Endothelial cell of umbilical vein (primary cell): ENCODE data around the gene NUP62CL. TPM values are rescaled to one million over a fixed set of nuclear protein-coding genes. Genes with fewer than 3 reads are reported as not detected.

Experiments
- BruUV-seq: library from RNA; stranded (reverse); fragments of 400-500 nt; replicated peaks from 2 replicates; lab custom pipeline; 2021; lab: Mats Ljungman, UMichigan
- CTCF ChIA-PET: fragments of 300-600, 350-600 bp; sonication (Branson Sonifier 250); formaldehyde crosslinking; loops from one replicate; lab custom pipeline; 2021; ENCODE audit warnings: antibody characterized with exemption, inconsistent platforms; lab: Charles Lee
- POLR2A ChIA-PET: fragments of 300-600, 350-600 bp; sonication (Branson Sonifier 250); formaldehyde crosslinking; loops from one replicate; lab custom pipeline; 2021; ENCODE audit warnings: antibody characterized with exemption, inconsistent platforms; lab: Charles Lee
- DNase-seq: peaks from one replicate; pipeline ENCODE4 v3.0.0-alpha.2; 2011; ENCODE audit warnings: low read depth, low spot score
- FAIRE-seq: peaks from 2 replicates; lab custom pipeline; 2011; peaks lifted over from hg19 to GRCh38; lab: Jason Lieb, UNC
- H2AFZ ChIP-seq: 2 replicates; pipeline ENCODE4 v1.6.0; 2012; ENCODE audit warnings: low read depth, low read length, control low read depth, inconsistent platforms
- H3K27ac ChIP-seq: 2 replicates; pipeline ENCODE4 v1.5.1; 2011; ENCODE audit warnings: low read depth, mild to moderate bottlenecking, control low read depth, low read length, moderate library complexity; ENCODE audit not compliant: insufficient read depth
- H3K27me3 ChIP-seq, 2 experiments: 2 replicates each; pipeline versions ENCODE4 v1.6.0 to v1.6.1; 2011; ENCODE audit warnings: low read length in 2 of 2, mixed read lengths in 1 of 2; ENCODE audit not compliant: control insufficient read depth in 2 of 2, insufficient read depth in 2 of 2
- H3K36me3 ChIP-seq, 2 experiments: 2 replicates in 1 of 2; 3 replicates in 1 of 2; pipeline ENCODE4 v1.5.1; 2011; ENCODE audit warnings: low read length in 2 of 2, mild to moderate bottlenecking in 1 of 2, moderate library complexity in 1 of 2; ENCODE audit not compliant: control insufficient read depth in 2 of 2, insufficient read depth in 2 of 2; ENCODE audit errors: extremely low read depth in 1 of 2
- H3K4me1 ChIP-seq: 3 replicates; pipeline ENCODE4 v1.5.1; 2011; ENCODE audit warnings: mild to moderate bottlenecking, low read length; ENCODE audit not compliant: control insufficient read depth, insufficient read depth; ENCODE audit errors: extremely low read depth
- H3K4me2 ChIP-seq: 2 replicates; pipeline ENCODE4 v1.6.1; 2011; ENCODE audit warnings: low read length, control low read depth, mixed read lengths; ENCODE audit not compliant: insufficient read depth
- H3K4me3 ChIP-seq, 3 experiments: fragments of 200-600 bp in 1 of 3; sonication (generic), shearing (Covaris generic) in 1 of 3; replicated peaks in 1 of 3; 2 replicates each; pipeline ENCODE4 v1.5.1; 2011 to 2016; ENCODE audit warnings: control low read depth in 3 of 3, low read length in 3 of 3, mild to moderate bottlenecking in 2 of 3, inconsistent platforms in 1 of 3, low read depth in 1 of 3, moderate library complexity in 1 of 3; ENCODE audit not compliant: insufficient read depth in 1 of 3
- H3K79me2 ChIP-seq: 2 replicates; pipeline ENCODE4 v1.6.0; 2012; ENCODE audit warnings: low read length, inconsistent platforms; ENCODE audit not compliant: control insufficient read depth, insufficient read depth
- H3K9ac ChIP-seq: replicated peaks from 2 replicates; pipeline ENCODE3; 2011; ENCODE audit warnings: low read length, control low read depth; ENCODE audit not compliant: insufficient read depth; ENCODE audit errors: extremely low read depth
- H3K9me1 ChIP-seq: replicated peaks from 3 replicates; pipeline ENCODE4 v1.6.0; 2011; ENCODE audit warnings: mild to moderate bottlenecking, low read length; ENCODE audit not compliant: control insufficient read depth, insufficient read depth; ENCODE audit errors: extremely low read depth
- H3K9me3 ChIP-seq: replicated peaks from 2 replicates; pipeline ENCODE4 v1.5.1; 2012; ENCODE audit warnings: low read length, inconsistent platforms; ENCODE audit not compliant: control insufficient read depth, insufficient read depth
- H4K20me1 ChIP-seq: replicated peaks from 2 replicates; pipeline ENCODE3; 2011; ENCODE audit warnings: mild to moderate bottlenecking, low read length; ENCODE audit not compliant: control insufficient read depth, insufficient read depth; ENCODE audit errors: extremely low read depth
- CTCF ChIP-seq, 2 donors: IDR thresholded peaks; 1 replicate in 1 of 2; 2 replicates in 1 of 2; pipeline ENCODE4 v1.5.1; 2011; ENCODE audit warnings: low read length in 2 of 2, mild to moderate bottlenecking in 2 of 2, moderate library complexity in 2 of 2, control low read depth in 1 of 2, inconsistent platforms in 1 of 2, low read depth in 1 of 2; ENCODE audit not compliant: insufficient read depth in 1 of 2; ENCODE audit errors: extremely low read depth in 1 of 2
- EZH2 ChIP-seq: IDR thresholded peaks from 2 replicates; pipeline ENCODE4 v1.6.1; 2012; ENCODE audit warnings: borderline replicate concordance, low read depth, mild to moderate bottlenecking, moderate library complexity, low read length, inconsistent platforms; ENCODE audit not compliant: severe bottlenecking
- FOS ChIP-seq: IDR thresholded peaks from 2 replicates; pipeline ENCODE4 v1.6.1; 2011; ENCODE audit warnings: mild to moderate bottlenecking, low read length, moderate library complexity, borderline replicate concordance; ENCODE audit not compliant: insufficient read depth
- GATA2 ChIP-seq: IDR thresholded peaks from 2 replicates; pipeline ENCODE4 v1.7.0; 2011; ENCODE audit warnings: low read depth, mild to moderate bottlenecking, moderate library complexity, mixed read lengths, low read length; ENCODE audit not compliant: insufficient read length, insufficient read depth
- JUN ChIP-seq: IDR thresholded peaks from 2 replicates; pipeline ENCODE4 v1.6.1; 2011; ENCODE audit warnings: borderline replicate concordance, low read depth; ENCODE audit not compliant: insufficient read length, insufficient read depth
- MYC ChIP-seq: IDR thresholded peaks from one replicate; pipeline ENCODE4 v1.6.1; 2011; ENCODE audit warnings: mild to moderate bottlenecking, low read depth, low read length
- POLR2A ChIP-seq: IDR thresholded peaks from 2 replicates; pipeline ENCODE4 v1.6.1; 2012; ENCODE audit warnings: low read depth, mild to moderate bottlenecking, control low read depth, low read length
- POLR2AphosphoS5 ChIP-seq: IDR thresholded peaks from 2 replicates; pipeline ENCODE4 v1.6.1; 2012; ENCODE audit warnings: low read depth, mild to moderate bottlenecking, control low read depth, low read length, moderate library complexity; ENCODE audit not compliant: insufficient read depth
- dilution Hi-C: fragments of 300-500 bp; cut with MboI; formaldehyde crosslinking; loops from one replicate; pipeline ENCODE4 v1.15.0; 2019; ENCODE audit warnings: low sequenced_read_pairs; ENCODE audit not compliant: extremely low pct_ligation_motif_present
- intact Hi-C: fragments of 100-400 bp; cut with micrococcal nuclease; formaldehyde crosslinking; loops from one replicate; pipeline ENCODE4 v1.10.0; 2022
- polyA plus RNA-seq, 4 experiments: library from polyadenylated mRNA; depleted of rRNA in 3 of 4; stranded (reverse) in 3 of 4; unstranded in 1 of 4; fragments of >200 nt; gene quantifications; 2 replicates each; pipeline versions ENCODE4 v1.2.1 to v1.2.3, GENCODE V29; 2011 to 2012; ENCODE audit warnings: missing spikeins in 1 of 4
- total RNA-seq: library from RNA; stranded (reverse); gene quantifications from 2 replicates; pipeline ENCODE4 v1.2.3, GENCODE V29; 2021
- TF ChIP-seq, protein P1 (sequence below): IDR thresholded peaks from 2 replicates; pipeline ENCODE4 v1.6.1; 2011; ENCODE audit not compliant: insufficient read depth, insufficient read length

Gene NUP62CL
- total and polyA plus RNA-seq, 2 donors (not counting 3 experiments of a cell fraction or from before 2014, with no cell fraction given): not detected

DNA sequence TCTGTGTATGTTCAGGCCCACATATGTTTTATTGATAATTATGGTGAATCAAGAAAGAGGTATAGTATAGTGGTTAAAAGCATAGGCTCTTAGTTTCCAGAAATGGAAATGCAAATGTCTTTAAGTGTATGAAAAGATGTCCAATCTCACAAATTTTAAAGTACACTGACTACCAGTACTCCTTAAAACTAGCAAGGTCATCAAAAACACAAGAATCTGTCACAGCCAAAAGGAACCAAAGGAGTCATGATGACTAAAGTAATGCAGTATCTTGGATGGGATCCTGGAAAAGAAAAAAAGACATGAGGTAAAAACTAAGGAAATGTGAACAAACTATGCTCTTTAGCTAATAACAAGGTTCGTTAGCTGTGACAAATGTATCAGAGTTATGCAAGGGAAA lies 87.0 kb downstream of the NUP62CL start:
- Histone ChIP-seq H4K20me1 (no peaks in the 10 kb centered on the region), H3K9ac (no peak overlapping the region), H3K36me3 (peaks cover 0 to 4% of the 10 kb centered on the region in 2 experiments), H3K27me3 (no peaks in the 10 kb centered on the region), H3K4me1 (peaks cover 6% of the 10 kb centered on the region), H3K4me3 (no peak overlapping the region), H3K9me3 (no peaks in the 10 kb centered on the region), H2AFZ (peak overlapping the region; percentile 98), H3K9me1 (no peaks in the 10 kb centered on the region), H3K79me2 (peaks cover 3% of the 10 kb centered on the region), H3K27ac (no peak overlapping the region), H3K4me2 (peak overlapping the region; percentile 80)
- intact Hi-C loops: loop anchor here (5.0 kb wide), 1 partner anchor 88 kb away; the partner anchor contains the start of genes DNAAF6 and NUP62CL
- FAIRE-seq (no peak), DNase-seq (no peak)
- POLR2A ChIA-PET: no interaction called here
- CTCF ChIA-PET: no interaction called here
- TF ChIP-seq JUN (no peak), GATA2 (no peak), POLR2AphosphoS5 (no peak), MYC (no peak), FOS (no peak), EZH2 (no peak), CTCF (IDR thresholded peaks at IDR 0.05; ENCODE audit: extremely low read depth in 1 of 2, insufficient read depth in 1 of 2, low read depth in 1 of 2, low read length in 2 of 2) (no peak), POLR2A (no peak)
- TF ChIP-seq, protein P1, sequence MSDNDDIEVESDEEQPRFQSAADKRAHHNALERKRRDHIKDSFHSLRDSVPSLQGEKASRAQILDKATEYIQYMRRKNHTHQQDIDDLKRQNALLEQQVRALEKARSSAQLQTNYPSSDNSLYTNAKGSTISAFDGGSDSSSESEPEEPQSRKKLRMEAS: no peak
- BruUV-seq: no TSS peak
- dilution Hi-C loops: no loop called here
